AG04450 (cell line): Measurements from ENCODE around the gene DLGAP3. TPM values are rescaled to one million over a fixed set of nuclear protein-coding genes. Genes with fewer than 3 reads are reported as not detected.

Experiments
- CTCF ChIA-PET: fragments of 300-600, 350-600 bp; formaldehyde crosslinking; extraction: SDS; loops from one replicate; lab custom pipeline; 2022; ENCODE audit warnings: antibody characterized with exemption, inconsistent platforms; lab: Charles Lee
- POLR2A ChIA-PET: fragments of 350-600 bp; formaldehyde crosslinking; extraction: SDS; loops from one replicate; lab custom pipeline; 2021; ENCODE audit warnings: antibody characterized with exemption, inconsistent platforms; lab: Yijun Ruan, JAX
- DNase-seq: peaks from one replicate; pipeline ENCODE4 v3.0.0-alpha.2; 2011; ENCODE audit warnings: low read depth, low spot score
- H3K27ac ChIP-seq: one replicate; pipeline ENCODE4 v1.5.1; 2012; ENCODE audit warnings: low read depth, low read length, control low read depth
- H3K27me3 ChIP-seq: one replicate; pipeline ENCODE4 v1.6.0; 2012; ENCODE audit warnings: low read length; ENCODE audit not compliant: control insufficient read depth, insufficient read depth
- H3K4me3 ChIP-seq: 2 replicates; pipeline ENCODE4 v1.5.1; 2011; ENCODE audit warnings: mild to moderate bottlenecking, low read depth, low read length, control low read depth
- H3K9me3 ChIP-seq: 2 replicates; pipeline ENCODE4 v1.5.1; 2012; ENCODE audit warnings: low read length; ENCODE audit not compliant: control insufficient read depth, insufficient read depth
- CTCF ChIP-seq: IDR thresholded peaks from 2 replicates; pipeline ENCODE4 v1.5.1; 2011; ENCODE audit warnings: low read depth, low read length, control low read depth, inconsistent platforms
- polyA plus RNA-seq: library from polyadenylated mRNA; depleted of rRNA; stranded (reverse); fragments of >200 nt; gene quantifications from 2 replicates; pipeline ENCODE4 v1.2.3, GENCODE V29; 2011

DLGAP3 gene
- polyA plus RNA-seq, 1 experiment: not detected

GRCh38 chr1:34850382-34850781 lies 79.1 kb downstream of the DLGAP3 start:
- no peak for DNase-seq
- Histone ChIP-seq H3K27ac (no peak overlapping the region), H3K4me3 (no peak overlapping the region), H3K27me3 (no peaks in the 10 kb centered on the region), H3K9me3 (no peaks in the 10 kb centered on the region)
- no peak for TF ChIP-seq CTCF
- ChIA-PET CTCF (interaction anchor here (1.1 to 2.3 kb wide), 2 partner anchors 10 to 16 kb away, joined by 4 to 6 read pairs; partner anchors contain the start of gene SMIM12), POLR2A (no interaction called here)

GRCh38 chr1:34847094-34847493 lies 82.4 kb downstream of the DLGAP3 start:
- H3K27me3 ChIP-seq: no peaks in the 10 kb centered on the region
- no peaks in the 10 kb centered on the region for H3K9me3 ChIP-seq
- DNase-seq: no peak
- H3K27ac ChIP-seq: no peak overlapping the region
- CTCF ChIA-PET: interaction anchor here (0.9 kb wide), 1 partner anchor 13 kb away, joined by 4 read pairs; the partner anchor contains the start of gene SMIM12
- POLR2A ChIA-PET: no interaction called here
- no peak for TF ChIP-seq CTCF
- no peak overlapping the region for H3K4me3 ChIP-seq

GRCh38 chr1:34846265-34846664 lies 83.2 kb downstream of the DLGAP3 start:
- CTCF ChIA-PET: no interaction called here
- no peak overlapping the region for H3K27ac ChIP-seq
- no peak for TF ChIP-seq CTCF

GRCh38 chr1:34845131-34845901 lies 84.1 kb downstream of the DLGAP3 start:
- no peak for TF ChIP-seq CTCF
- H3K27me3 ChIP-seq: no peaks in the 10 kb centered on the region
- no peaks in the 10 kb centered on the region for H3K9me3 ChIP-seq
- H3K4me3 ChIP-seq: no peak overlapping the region
- ChIA-PET CTCF (interaction anchor here (0.6 to 1.9 kb wide), 4 partner anchors 7 to 25 kb away, joined by 3 to 18 read pairs (median 4); no protein-coding TSS in a partner anchor), POLR2A (no interaction called here)
- no peak for DNase-seq
- no peak overlapping the region for H3K27ac ChIP-seq

More at GRCh38 chr1:34846265-34846664, 83.2 kb downstream of the DLGAP3 start:
- POLR2A ChIA-PET: no interaction called here
- no peak for DNase-seq
- Histone ChIP-seq H3K9me3 (no peaks in the 10 kb centered on the region), H3K27me3 (no peaks in the 10 kb centered on the region), H3K4me3 (no peak overlapping the region)

GRCh38 chr1:34844252-34844634 lies 85.2 kb downstream of the DLGAP3 start:
- ChIA-PET POLR2A (interaction anchor here (0.6 kb wide), 1 partner anchor 15 kb away, joined by 3 read pairs; the partner anchor contains the start of gene SMIM12), CTCF (interaction anchor here (1.0 to 1.9 kb wide), 2 partner anchors 9 to 22 kb away, joined by 4 to 18 read pairs; no protein-coding TSS in a partner anchor)
- Histone ChIP-seq H3K27me3 (no peaks in the 10 kb centered on the region), H3K4me3 (no peak overlapping the region), H3K9me3 (no peaks in the 10 kb centered on the region), H3K27ac (no peak overlapping the region)
- TF ChIP-seq CTCF: no peak
- DNase-seq: no peak
